HG02870 (cell line): ENCODE data around the gene PARP14.
A peak's percentile ranks its signal among the peaks of the same experiment; 100 is the strongest.
"Not testable (repeated sequence)": the region's sequence is repeated elsewhere in the genome, so short reads cannot be mapped to it uniquely, and the experiment has no call there.

ENCODE experiments used
- ATAC-seq: cut with Tn5 transposase; IDR thresholded peaks from one replicate; pipeline ENCODE4 v1.9.1; 2021; ENCODE audit warnings: mild to moderate bottlenecking, moderate library complexity; ENCODE audit not compliant: unreplicated experiment

The PARP14 gene

GRCh38 chr3:122678506-122678905 lies 2.1 kb upstream of the PARP14 start:
- no peak for ATAC-seq

GRCh38 chr3:122679085-122679881 lies 1.4 kb upstream of the PARP14 start:
- peak; percentile 36 for ATAC-seq

GRCh38 chr3:122679882-122680474 lies 661 bp upstream of the PARP14 start:
- peak; percentile 7 for ATAC-seq

GRCh38 chr3:122681284-122681973 lies 790 bp downstream of the PARP14 start:
- no peak for ATAC-seq

- ATAC-seq: no peak
Measured at GRCh38 chr3:122681974-122682409, 1.4 kb downstream of the PARP14 start.

- not testable (repeated sequence) for ATAC-seq
Measured at GRCh38 chr3:122682778-122683411, 2.3 kb downstream of the PARP14 start.

GRCh38 chr3:122687298-122687697 lies 6.7 kb downstream of the PARP14 start:
- ATAC-seq: no peak

GRCh38 chr3:122688996-122689395 lies 8.4 kb downstream of the PARP14 start:
- ATAC-seq: no peak

- ATAC-seq: no peak
Measured at GRCh38 chr3:122689587-122689986, 8.9 kb downstream of the PARP14 start.

- ATAC-seq: no peak
Measured at GRCh38 chr3:122690096-122690495, 9.5 kb downstream of the PARP14 start.

- ATAC-seq: peak; percentile 80
Measured at GRCh38 chr3:122691195-122691594, 10.6 kb downstream of the PARP14 start.

GRCh38 chr3:122692674-122693073 lies 12.0 kb downstream of the PARP14 start:
- ATAC-seq: no peak

GRCh38 chr3:122694966-122695365 lies 14.3 kb downstream of the PARP14 start:
- peak; percentile 33 for ATAC-seq

GRCh38 chr3:122695927-122696561 lies 15.4 kb downstream of the PARP14 start:
- no peak for ATAC-seq

- peak; percentile 94 for ATAC-seq
Measured at GRCh38 chr3:122697952-122698620, 17.4 kb downstream of the PARP14 start.

- no peak for ATAC-seq
Measured at GRCh38 chr3:122700193-122700592, 19.6 kb downstream of the PARP14 start.

GRCh38 chr3:122705379-122705778 lies 24.7 kb downstream of the PARP14 start:
- ATAC-seq: no peak

GRCh38 chr3:122710616-122711251 lies 30.1 kb downstream of the PARP14 start:
- not testable (repeated sequence) for ATAC-seq

- ATAC-seq: no peak
Measured at GRCh38 chr3:122714273-122714672, 33.6 kb downstream of the PARP14 start.

GRCh38 chr3:122716667-122717066 lies 36.0 kb downstream of the PARP14 start:
- no peak for ATAC-seq
